ENCODE data around the gene TBC1D16. TPM values are rescaled to one million over a fixed set of nuclear protein-coding genes. Genes with fewer than 3 reads are reported as not detected.

Gene TBC1D16
- total RNA-seq, 2 experiments from 2014 or later = 8.3 to 10.4 TPM

- ChIA-PET CTCF (no interaction called here), POLR2A (no interaction called here)
- no peaks in the 10 kb centered on the region for H3K36me3 Mint-ChIP-seq (ENCODE audit: low read depth)
- H3K27ac Mint-ChIP-seq = no peak overlapping the region
- H3K4me1 Mint-ChIP-seq = peaks cover 6% of the 10 kb centered on the region
- DNase-seq = no peak
- intact Hi-C loops (cut with DNase I, micrococcal nuclease) = no loop called here
- no peaks in the 10 kb centered on the region for H3K27me3 Mint-ChIP-seq
- H3K4me3 Mint-ChIP-seq = no peak overlapping the region
- H3K9me3 Mint-ChIP-seq (ENCODE audit: low read depth) = no peaks in the 10 kb centered on the region
- ATAC-seq = no peak
Observed at GRCh38 chr17:79944251-79944812, 91.3 kb downstream of the TBC1D16 start.

- H3K27ac Mint-ChIP-seq = no peak overlapping the region
- H3K4me1 Mint-ChIP-seq = peaks cover 6% of the 10 kb centered on the region
- POLR2A ChIA-PET = no interaction called here
- no peaks in the 10 kb centered on the region for H3K27me3 Mint-ChIP-seq
- H3K4me3 Mint-ChIP-seq = no peak overlapping the region
- ATAC-seq (no peak), DNase-seq (no peak)
- intact Hi-C loops (cut with DNase I, micrococcal nuclease) = no loop called here
- CTCF ChIA-PET = no interaction called here
- no peaks in the 10 kb centered on the region for H3K9me3 Mint-ChIP-seq (ENCODE audit: low read depth)
- no peaks in the 10 kb centered on the region for H3K36me3 Mint-ChIP-seq (ENCODE audit: low read depth)
Observed at GRCh38 chr17:79943347-79944241, 92.1 kb downstream of the TBC1D16 start.

DNA sequence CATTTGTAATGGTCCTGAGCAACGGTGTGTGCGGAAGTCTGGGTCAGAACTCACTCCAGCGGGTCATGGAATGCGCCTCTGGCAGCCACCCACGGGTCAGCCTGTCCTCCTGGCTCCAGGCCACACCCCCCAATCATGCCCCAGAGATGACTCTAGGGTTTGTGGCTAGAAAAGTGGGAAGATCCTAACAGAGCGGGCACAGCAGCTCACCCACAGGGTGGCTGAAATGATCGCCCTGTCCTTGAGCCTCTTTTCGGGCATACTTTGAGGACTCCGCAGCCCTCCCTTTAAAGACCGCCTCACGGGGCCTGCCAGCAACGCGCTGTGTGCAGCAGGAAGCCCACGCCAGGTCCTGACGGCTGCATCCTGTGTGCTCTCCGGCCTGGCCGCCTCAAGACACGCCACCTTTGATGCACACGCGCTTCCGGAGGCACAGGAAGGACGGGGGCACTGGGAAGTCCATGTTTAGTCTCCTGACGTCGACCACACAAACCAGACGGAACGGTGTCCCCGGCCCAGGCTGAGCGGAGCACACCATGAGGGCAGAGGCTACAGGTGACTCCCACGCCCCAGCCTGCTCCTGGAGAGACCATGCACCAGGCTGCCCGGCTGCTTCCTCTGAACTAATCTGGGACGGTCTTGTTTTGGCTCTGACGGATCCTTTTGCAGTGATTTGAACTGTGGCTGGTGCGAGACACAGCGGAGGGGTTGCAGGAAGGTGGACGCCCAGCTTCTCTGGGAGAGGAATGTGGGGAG is 92.9 kb downstream of the TBC1D16 start:
- no peak overlapping the region for H3K4me3 Mint-ChIP-seq
- no peaks in the 10 kb centered on the region for H3K9me3 Mint-ChIP-seq (ENCODE audit: low read depth)
- H3K27me3 Mint-ChIP-seq = no peaks in the 10 kb centered on the region
- ChIA-PET CTCF (no interaction called here), POLR2A (no interaction called here)
- DNase-seq (peak; percentile 29), ATAC-seq (peak; percentile 74)
- H3K4me1 Mint-ChIP-seq = peaks cover 6% of the 10 kb centered on the region
- no peaks in the 10 kb centered on the region for H3K36me3 Mint-ChIP-seq (ENCODE audit: low read depth)
- intact Hi-C loops (cut with DNase I, micrococcal nuclease) = no loop called here
- H3K27ac Mint-ChIP-seq = no peak overlapping the region

GRCh38 chr17:79942011-79942405 is 93.7 kb downstream of the TBC1D16 start:
- no peaks in the 10 kb centered on the region for H3K9me3 Mint-ChIP-seq (ENCODE audit: low read depth)
- H3K36me3 Mint-ChIP-seq (ENCODE audit: low read depth) = no peaks in the 10 kb centered on the region
- DNase-seq (no peak), ATAC-seq (no peak)
- POLR2A ChIA-PET = no interaction called here
- H3K4me3 Mint-ChIP-seq = no peak overlapping the region
- CTCF ChIA-PET = no interaction called here
- intact Hi-C loops (cut with DNase I, micrococcal nuclease) = no loop called here
- peaks cover 8% of the 10 kb centered on the region for H3K4me1 Mint-ChIP-seq
- H3K27ac Mint-ChIP-seq = no peak overlapping the region
- peaks cover 2% of the 10 kb centered on the region for H3K27me3 Mint-ChIP-seq

GRCh38 chr17:79941088-79942010 is 94.3 kb downstream of the TBC1D16 start:
- Mint-ChIP-seq H3K36me3 (ENCODE audit: low read depth) (no peaks in the 10 kb centered on the region), H3K9me3 (ENCODE audit: low read depth) (no peaks in the 10 kb centered on the region), H3K27me3 (peaks cover 2% of the 10 kb centered on the region), H3K4me1 (peaks cover 8% of the 10 kb centered on the region), H3K4me3 (no peak overlapping the region), H3K27ac (no peak overlapping the region)
- DNase-seq = no peak
- intact Hi-C loops (cut with DNase I, micrococcal nuclease) = no loop called here
- POLR2A ChIA-PET = no interaction called here
- no peak for ATAC-seq
- CTCF ChIA-PET = no interaction called here

GRCh38 chr17:79940459-79941087 is 95.1 kb downstream of the TBC1D16 start:
- POLR2A ChIA-PET = no interaction called here
- H3K4me1 Mint-ChIP-seq = peaks cover 8% of the 10 kb centered on the region
- DNase-seq = no peak
- H3K27ac Mint-ChIP-seq = no peak overlapping the region
- CTCF ChIA-PET = no interaction called here
- no peak for ATAC-seq
- H3K4me3 Mint-ChIP-seq = no peak overlapping the region
- intact Hi-C loops (cut with DNase I, micrococcal nuclease) = no loop called here
- no peaks in the 10 kb centered on the region for H3K9me3 Mint-ChIP-seq (ENCODE audit: low read depth)
- H3K27me3 Mint-ChIP-seq = peaks cover 2% of the 10 kb centered on the region
- H3K36me3 Mint-ChIP-seq (ENCODE audit: low read depth) = no peaks in the 10 kb centered on the region

DNA sequence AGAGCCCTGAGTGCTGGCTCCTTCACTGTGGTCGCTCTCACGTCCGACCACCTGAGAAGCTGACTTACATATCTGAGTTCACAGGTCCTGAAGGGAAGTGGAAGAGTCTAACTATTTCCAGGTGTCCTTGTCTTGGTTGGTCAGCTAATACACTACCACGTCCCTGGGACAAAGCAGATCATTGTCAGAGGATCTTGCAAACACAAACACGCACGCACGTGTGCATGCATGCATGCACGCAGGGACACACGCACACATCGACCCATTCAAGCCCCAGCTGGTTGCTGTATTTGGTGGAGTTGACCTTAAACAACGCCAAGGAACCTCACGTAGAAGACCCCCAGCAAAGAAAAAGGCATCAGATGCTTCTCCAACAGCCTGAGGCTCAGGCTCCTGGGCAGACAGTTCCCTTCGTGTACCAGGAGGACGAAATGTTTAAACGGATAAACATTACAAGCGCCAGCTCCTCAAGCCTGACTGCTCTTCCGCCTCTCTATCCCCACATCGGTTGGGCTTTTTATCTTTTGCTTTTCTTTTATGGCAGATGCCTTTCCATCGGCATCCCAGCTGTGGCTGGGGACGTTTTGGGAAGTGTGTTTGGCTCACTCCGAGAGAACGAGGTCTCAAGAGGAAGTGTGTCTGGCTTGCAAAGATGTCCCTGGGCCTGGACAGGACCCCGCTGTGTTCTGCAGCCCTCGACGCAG is 95.8 kb downstream of the TBC1D16 start:
- ATAC-seq (no peak), DNase-seq (no peak)
- H3K27me3 Mint-ChIP-seq = peaks cover 2% of the 10 kb centered on the region
- ChIA-PET CTCF (no interaction called here), POLR2A (no interaction called here)
- no peak overlapping the region for H3K27ac Mint-ChIP-seq
- intact Hi-C loops (cut with DNase I, micrococcal nuclease) = loop anchor here in 1 of 2 experiments (10.0 kb wide), 1 partner anchor 55 kb away; no protein-coding TSS in a partner anchor
- H3K36me3 Mint-ChIP-seq (ENCODE audit: low read depth) = no peaks in the 10 kb centered on the region
- H3K4me3 Mint-ChIP-seq = no peak overlapping the region
- no peaks in the 10 kb centered on the region for H3K9me3 Mint-ChIP-seq (ENCODE audit: low read depth)
- peaks cover 8% of the 10 kb centered on the region for H3K4me1 Mint-ChIP-seq

DNA sequence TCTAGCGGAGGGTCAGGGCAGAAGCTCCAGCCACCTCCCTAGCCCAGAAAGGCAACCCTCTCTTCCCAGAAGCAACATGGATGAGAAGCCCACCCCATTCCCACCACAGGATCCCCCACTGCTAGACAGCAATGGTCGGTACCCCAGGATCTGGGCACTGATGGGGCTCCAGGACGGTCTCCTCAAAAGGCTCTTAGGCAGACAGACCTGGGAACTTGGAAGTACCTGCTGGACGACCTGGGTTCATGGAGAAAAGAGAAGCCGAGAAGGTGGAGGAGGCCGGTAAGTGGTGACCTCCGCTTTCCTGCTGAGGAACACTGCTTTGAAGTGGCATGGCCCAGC is 96.6 kb downstream of the TBC1D16 start:
- no peak overlapping the region for H3K27ac Mint-ChIP-seq
- H3K4me3 Mint-ChIP-seq = no peak overlapping the region
- CTCF ChIA-PET = no interaction called here
- DNase-seq = no peak
- no peaks in the 10 kb centered on the region for H3K9me3 Mint-ChIP-seq (ENCODE audit: low read depth)
- peaks cover 4% of the 10 kb centered on the region for H3K27me3 Mint-ChIP-seq
- no peak for ATAC-seq
- POLR2A ChIA-PET = no interaction called here
- peaks cover 8% of the 10 kb centered on the region for H3K4me1 Mint-ChIP-seq
- H3K36me3 Mint-ChIP-seq (ENCODE audit: low read depth) = no peaks in the 10 kb centered on the region
- intact Hi-C loops (cut with DNase I, micrococcal nuclease) = loop anchor here in 1 of 2 experiments (10.0 kb wide), 1 partner anchor 56 kb away; no protein-coding TSS in a partner anchor

GRCh38 chr17:79938336-79939093 is 97.2 kb downstream of the TBC1D16 start:
- CTCF ChIA-PET = no interaction called here

More at GRCh38 chr17:79938336-79939093, 97.2 kb downstream of the TBC1D16 start:
- Mint-ChIP-seq H3K4me1 (peaks cover 8% of the 10 kb centered on the region), H3K27ac (no peak overlapping the region), H3K27me3 (peaks cover 4% of the 10 kb centered on the region), H3K36me3 (ENCODE audit: low read depth) (no peaks in the 10 kb centered on the region), H3K9me3 (ENCODE audit: low read depth) (no peaks in the 10 kb centered on the region), H3K4me3 (no peak overlapping the region)
- no peak for DNase-seq
- intact Hi-C loops (cut with DNase I, micrococcal nuclease) = loop anchor here in 1 of 2 experiments (10.0 kb wide), 1 partner anchor 56 kb away; no protein-coding TSS in a partner anchor
- POLR2A ChIA-PET = no interaction called here
- no peak for ATAC-seq
